ENCODE measurements around the gene GTF2A2. TPM values are rescaled to one million over a fixed set of nuclear protein-coding genes. Genes with fewer than 3 reads are reported as not detected.

Gene GTF2A2
- polyA plus RNA-seq, 3 donors from 2014 or later = 128 to 211 (median 144) TPM

DNA sequence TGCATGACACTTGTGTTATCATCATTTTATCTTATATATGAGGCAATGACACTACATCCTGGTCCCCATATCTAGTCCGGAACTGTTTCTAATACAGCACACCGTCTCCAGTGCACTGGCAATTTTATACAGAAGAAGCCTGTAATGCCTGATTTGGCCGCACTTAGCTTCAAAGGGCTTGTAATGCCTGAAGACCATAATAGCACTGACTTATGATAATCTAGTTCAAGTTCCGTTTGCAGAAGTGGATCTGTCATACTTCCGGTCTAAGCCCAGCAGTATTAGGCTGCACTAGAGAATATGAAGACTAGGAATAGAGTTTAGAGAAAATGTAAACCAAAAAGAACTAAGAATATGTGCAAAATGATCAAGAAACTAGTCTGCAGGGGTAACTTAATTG lies 30.5 kb upstream of the GTF2A2 start:
- H3K4me3 Mint-ChIP-seq = peak overlapping the region; percentile 94 to 99 (median 96)
- H3K9me3 Mint-ChIP-seq = no peaks in the 10 kb centered on the region
- peak overlapping the region; percentile 98 to 99 (median 98) for H3K27ac Mint-ChIP-seq
- DNase-seq = peak; percentile 17 to 44 (median 39)
- H3K27me3 Mint-ChIP-seq (ENCODE audit: low read depth in 3 of 3) = peaks cover 1 to 15% (median 6%) of the 10 kb centered on the region in 3 donors
- peaks cover 0 to 9% (median 0%) of the 10 kb centered on the region in 3 donors for H3K36me3 Mint-ChIP-seq
- peaks cover 48 to 73% of the 10 kb centered on the region in 2 donors for H3K4me1 Mint-ChIP-seq

DNA sequence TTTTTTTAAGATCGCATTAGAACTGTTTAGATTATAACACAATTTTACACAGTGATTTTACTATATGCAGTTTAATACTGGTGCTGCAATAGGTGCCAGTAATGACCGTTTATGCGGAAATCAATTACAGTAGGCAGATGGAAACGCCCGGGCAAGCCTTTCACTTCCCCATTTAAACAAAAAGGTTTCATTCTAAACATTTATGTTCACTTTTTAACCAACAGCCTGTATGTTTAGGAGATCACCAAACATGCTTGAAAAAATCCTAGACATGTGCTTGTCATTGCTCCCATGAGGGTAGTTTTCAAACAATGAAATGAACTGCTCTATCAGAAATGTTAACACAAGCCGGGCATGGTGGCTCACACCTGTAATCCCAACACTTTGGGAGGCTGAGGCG lies 29.1 kb upstream of the GTF2A2 start:
- Mint-ChIP-seq H3K4me3 (peak overlapping the region; percentile 5 to 53 (median 39)), H3K27me3 (ENCODE audit: low read depth in 3 of 3) (peaks cover 1 to 15% (median 6%) of the 10 kb centered on the region in 3 donors)

DNA sequence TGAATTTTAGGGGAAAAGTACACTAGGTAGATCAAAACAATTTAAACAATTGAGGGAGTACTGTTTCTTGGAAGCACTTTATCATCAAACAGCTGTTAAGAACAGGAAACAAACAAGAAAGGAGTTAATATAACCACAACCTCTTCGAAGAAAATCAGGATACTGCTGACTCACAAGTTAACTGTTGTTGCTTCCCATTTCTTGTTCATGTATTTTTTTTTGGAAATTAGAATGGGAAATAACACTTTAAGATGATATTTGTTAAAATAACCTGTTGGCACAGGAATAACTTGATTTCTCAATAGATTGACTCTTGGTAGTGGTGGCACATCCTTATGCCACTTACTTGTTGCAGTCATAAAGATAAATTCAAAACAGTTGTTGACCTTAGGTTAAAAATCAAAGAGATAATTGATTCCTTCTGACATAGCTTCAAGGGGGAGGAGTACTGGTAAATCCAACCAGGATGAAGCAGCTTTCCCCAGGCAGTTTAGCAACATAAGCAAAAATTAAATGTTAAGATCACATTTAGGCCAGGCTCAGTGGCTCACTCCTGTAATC lies 28.5 kb upstream of the GTF2A2 start:
- Mint-ChIP-seq H3K27ac (peak overlapping the region in 4 of 6 donors; percentile 41 to 66 (median 60)), H3K36me3 (peaks cover 0 to 14% (median 0%) of the 10 kb centered on the region in 3 donors), H3K27me3 (ENCODE audit: low read depth in 3 of 3) (peaks cover 1 to 15% (median 6%) of the 10 kb centered on the region in 3 donors), H3K4me3 (peak overlapping the region; percentile 3 to 53 (median 34)), H3K4me1 (peaks cover 45 to 76% of the 10 kb centered on the region in 2 donors), H3K9me3 (no peaks in the 10 kb centered on the region)
- DNase-seq = no peak

More for the DNA sequence above, 29.1 kb upstream of the GTF2A2 start:
- Mint-ChIP-seq H3K36me3 (peaks cover 0 to 14% (median 0%) of the 10 kb centered on the region in 3 donors), H3K4me1 (peaks cover 49 to 81% of the 10 kb centered on the region in 2 donors), H3K27ac (peak overlapping the region in 5 of 6 donors; percentile 22 to 66 (median 58)), H3K9me3 (no peaks in the 10 kb centered on the region)
- no peak for DNase-seq

DNA sequence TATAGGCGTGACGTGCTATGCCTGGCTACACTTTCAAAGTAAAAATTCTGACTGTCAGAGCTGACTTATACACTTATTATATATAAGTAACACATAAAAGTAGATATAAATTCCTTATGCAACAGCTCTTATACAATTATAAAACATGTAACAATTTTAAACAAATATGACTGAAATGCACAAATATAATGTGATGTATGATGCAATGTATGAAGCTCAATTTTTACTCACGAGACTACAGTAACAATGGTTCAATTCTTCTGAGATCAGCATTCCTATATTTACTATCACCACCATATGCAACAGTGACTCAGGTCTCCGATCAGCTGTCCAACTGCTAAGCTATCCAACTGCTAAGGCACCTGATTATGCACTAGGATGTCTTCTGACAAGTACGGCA lies 23.6 kb upstream of the GTF2A2 start:
- peaks cover 18 to 36% of the 10 kb centered on the region in 2 donors for H3K4me1 Mint-ChIP-seq

DNA sequence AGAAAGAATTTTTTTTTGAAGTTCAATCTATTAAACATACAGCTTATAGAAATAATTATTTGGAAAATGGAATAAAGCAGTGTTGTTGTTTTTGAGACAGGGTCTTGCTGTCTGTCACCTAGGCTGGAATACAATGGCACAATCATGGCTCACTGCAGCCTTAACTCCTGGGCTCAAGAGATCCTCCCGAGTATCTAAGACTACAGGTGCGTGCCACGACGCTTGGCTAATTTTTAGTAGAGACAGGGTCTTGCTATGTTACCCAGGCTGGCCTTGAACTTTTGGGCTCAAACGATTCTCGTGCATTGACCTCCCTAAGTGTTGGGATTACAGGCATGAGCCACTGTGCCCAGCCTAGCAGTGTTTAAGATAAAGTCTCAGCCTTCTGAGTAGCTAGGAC lies 23.0 kb upstream of the GTF2A2 start:
- peaks cover 0 to 2% (median 0%) of the 10 kb centered on the region in 3 donors for H3K27me3 Mint-ChIP-seq (ENCODE audit: low read depth in 3 of 3)
- H3K27ac Mint-ChIP-seq = no peak overlapping the region
- no peak overlapping the region for H3K4me3 Mint-ChIP-seq
- no peaks in the 10 kb centered on the region for H3K9me3 Mint-ChIP-seq
- no peak for DNase-seq
- peaks cover 0 to 45% (median 11%) of the 10 kb centered on the region in 3 donors for H3K36me3 Mint-ChIP-seq
- peaks cover 13 to 31% of the 10 kb centered on the region in 2 donors for H3K4me1 Mint-ChIP-seq

More for the DNA sequence above, 23.6 kb upstream of the GTF2A2 start:
- H3K9me3 Mint-ChIP-seq = no peaks in the 10 kb centered on the region
- H3K27ac Mint-ChIP-seq = no peak overlapping the region
- DNase-seq = no peak
- no peak overlapping the region for H3K4me3 Mint-ChIP-seq
- peaks cover 0 to 2% (median 0%) of the 10 kb centered on the region in 3 donors for H3K27me3 Mint-ChIP-seq (ENCODE audit: low read depth in 3 of 3)
- peaks cover 0 to 42% (median 11%) of the 10 kb centered on the region in 3 donors for H3K36me3 Mint-ChIP-seq

DNA sequence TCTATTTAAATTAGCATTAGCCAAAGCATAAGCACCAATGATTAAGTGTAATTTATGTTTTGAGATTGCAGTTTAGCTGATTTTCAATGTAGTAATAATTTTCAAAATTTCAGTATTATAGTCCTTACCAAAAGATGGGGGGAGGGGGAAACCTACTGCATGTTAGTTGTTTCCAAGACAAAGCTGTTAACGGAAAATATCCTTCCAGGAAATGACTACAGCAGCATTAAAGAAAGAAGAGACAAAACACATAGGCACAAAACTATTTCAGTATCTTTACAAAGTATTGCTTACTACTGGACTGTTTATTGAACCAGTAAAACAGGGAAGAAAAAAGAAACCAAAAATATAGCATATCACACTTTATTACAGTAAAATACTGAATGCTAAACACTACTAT lies 21.3 kb upstream of the GTF2A2 start:
- Mint-ChIP-seq H3K9me3 (no peaks in the 10 kb centered on the region), H3K27ac (no peak overlapping the region), H3K36me3 (peaks cover 0 to 50% (median 11%) of the 10 kb centered on the region in 3 donors), H3K4me3 (no peak overlapping the region), H3K27me3 (ENCODE audit: low read depth in 3 of 3) (peaks cover 0 to 2% (median 0%) of the 10 kb centered on the region in 3 donors), H3K4me1 (peaks cover 5 to 15% of the 10 kb centered on the region in 2 donors)
- DNase-seq = no peak

DNA sequence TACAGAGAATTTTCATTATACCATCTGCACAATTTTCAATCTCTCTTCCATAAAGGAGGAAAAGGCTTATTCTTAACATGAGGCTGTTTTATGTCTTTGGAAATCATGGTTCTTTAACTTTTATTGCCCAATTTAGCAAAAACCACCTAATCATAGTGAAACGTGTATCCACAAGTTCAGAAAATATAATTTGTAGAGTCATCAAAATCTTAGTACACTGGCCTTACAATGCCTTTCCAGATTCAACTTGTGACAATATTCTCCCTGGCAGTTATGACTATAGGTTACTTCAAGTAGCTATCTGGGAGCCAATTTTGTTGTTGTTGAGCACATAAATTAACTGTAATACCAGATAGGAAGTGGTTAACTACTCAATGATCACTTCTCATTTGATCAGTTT lies 20.9 kb upstream of the GTF2A2 start:
- H3K4me1 Mint-ChIP-seq = peaks cover 3 to 11% of the 10 kb centered on the region in 2 donors
- no peak overlapping the region for H3K4me3 Mint-ChIP-seq
- no peak for DNase-seq
- H3K36me3 Mint-ChIP-seq = peaks cover 0 to 49% (median 11%) of the 10 kb centered on the region in 3 donors
- peaks cover 0 to 2% (median 0%) of the 10 kb centered on the region in 3 donors for H3K27me3 Mint-ChIP-seq (ENCODE audit: low read depth in 3 of 3)
- H3K27ac Mint-ChIP-seq = no peak overlapping the region
- H3K9me3 Mint-ChIP-seq = no peaks in the 10 kb centered on the region

DNA sequence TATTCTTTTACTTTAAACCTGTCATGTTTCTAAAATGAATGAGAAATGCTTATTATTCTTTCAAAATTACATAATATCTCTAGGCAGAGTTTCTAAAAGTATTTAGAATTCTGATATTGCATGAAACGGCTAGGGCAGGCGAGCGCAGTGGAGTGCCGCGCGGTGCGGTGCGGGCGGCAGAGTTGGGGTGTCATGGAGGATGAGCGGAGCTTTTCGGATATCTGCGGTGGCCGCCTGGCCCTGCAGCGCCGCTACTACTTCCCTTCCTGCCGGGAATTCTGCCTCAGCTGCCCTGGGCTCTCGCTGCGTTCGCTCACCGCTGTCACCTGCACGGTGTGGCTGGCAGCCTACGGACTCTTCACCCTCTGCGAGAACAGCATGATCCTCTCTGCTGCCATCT lies 19.2 kb upstream of the GTF2A2 start:
- H3K4me3 Mint-ChIP-seq = no peak overlapping the region
- no peaks in the 10 kb centered on the region for H3K9me3 Mint-ChIP-seq
- peaks cover 0 to 2% (median 0%) of the 10 kb centered on the region in 3 donors for H3K27me3 Mint-ChIP-seq (ENCODE audit: low read depth in 3 of 3)
- no peaks in the 10 kb centered on the region for H3K4me1 Mint-ChIP-seq
- no peak for DNase-seq
- peaks cover 4 to 52% (median 16%) of the 10 kb centered on the region in 3 donors for H3K36me3 Mint-ChIP-seq
- no peak overlapping the region for H3K27ac Mint-ChIP-seq

DNA sequence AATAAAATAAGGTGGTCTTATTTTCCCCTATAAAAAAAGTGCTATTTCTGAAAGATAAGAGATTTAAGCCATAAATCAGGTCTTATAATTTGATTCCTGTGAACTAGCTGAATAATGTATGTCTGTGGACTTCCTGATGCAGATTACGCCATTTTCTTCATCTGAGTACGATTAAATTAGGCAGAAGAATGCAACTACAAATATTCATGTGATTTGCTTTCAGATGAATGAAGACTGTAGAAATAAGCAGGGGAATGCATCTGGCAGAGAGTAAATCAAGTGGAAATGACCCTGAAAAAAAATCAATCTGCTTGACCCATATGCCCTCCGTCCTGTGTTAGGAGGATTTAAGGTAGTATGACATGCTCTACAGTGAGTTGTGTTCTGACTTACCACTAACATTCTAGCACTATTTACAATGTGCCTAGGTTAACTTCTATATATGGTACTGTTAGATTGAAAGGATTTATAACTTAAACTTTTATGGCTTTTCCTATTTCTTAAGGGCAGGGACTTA lies 17.1 kb upstream of the GTF2A2 start:
- DNase-seq = no peak
- Mint-ChIP-seq H3K27ac (no peak overlapping the region), H3K36me3 (peaks cover 9 to 57% (median 26%) of the 10 kb centered on the region in 3 donors), H3K9me3 (no peaks in the 10 kb centered on the region), H3K4me1 (no peaks in the 10 kb centered on the region), H3K27me3 (ENCODE audit: low read depth in 3 of 3) (peaks cover 0 to 2% (median 0%) of the 10 kb centered on the region in 3 donors), H3K4me3 (no peak overlapping the region)

DNA sequence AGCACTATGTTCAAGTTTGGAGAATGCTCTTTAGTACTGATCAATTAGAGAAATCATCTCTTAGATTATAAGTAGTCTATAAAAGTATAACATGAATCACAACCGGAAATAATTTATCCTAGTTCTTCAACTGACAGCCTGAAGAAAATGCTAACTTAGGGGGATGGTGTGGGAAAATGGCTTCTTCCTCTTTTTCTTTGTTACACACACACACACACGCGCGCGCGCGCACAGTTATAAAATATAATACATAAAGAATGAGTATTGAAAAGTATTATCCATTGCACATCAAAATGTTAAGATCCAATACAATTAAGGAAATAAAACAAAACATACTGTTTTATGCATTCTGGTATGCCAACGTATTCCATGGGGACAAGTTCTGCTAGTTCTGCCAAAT lies 11.2 kb upstream of the GTF2A2 start:
- DNase-seq = no peak
- Mint-ChIP-seq H3K4me3 (no peak overlapping the region), H3K9me3 (no peaks in the 10 kb centered on the region), H3K4me1 (peaks cover 0 to 5% of the 10 kb centered on the region in 2 donors), H3K27ac (no peak overlapping the region), H3K36me3 (peaks cover 14 to 36% (median 22%) of the 10 kb centered on the region in 3 donors), H3K27me3 (ENCODE audit: low read depth in 3 of 3) (no peaks in the 10 kb centered on the region)

DNA sequence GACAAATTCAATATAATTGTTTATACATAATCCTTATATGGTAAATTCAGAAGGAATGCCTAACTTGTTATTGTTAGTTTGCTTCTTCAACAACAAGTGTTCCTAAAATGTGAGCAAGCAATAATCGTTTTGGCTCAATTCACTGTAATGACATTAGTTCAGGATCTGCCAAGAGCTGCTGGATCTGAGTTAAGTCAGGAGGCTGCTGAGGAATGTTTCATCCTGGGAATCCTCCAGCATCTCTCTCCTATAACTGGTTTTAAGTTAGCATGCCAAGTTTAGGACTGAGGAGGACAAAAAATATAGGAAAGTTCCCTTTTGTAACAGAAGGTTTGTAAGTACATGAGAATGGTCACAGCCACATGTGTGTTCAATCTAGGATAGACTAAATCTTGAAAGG lies 4.9 kb upstream of the GTF2A2 start:
- Mint-ChIP-seq H3K4me1 (peaks cover 5 to 6% of the 10 kb centered on the region in 2 donors), H3K27ac (no peak overlapping the region), H3K27me3 (ENCODE audit: low read depth in 3 of 3) (peaks cover 2 to 6% (median 4%) of the 10 kb centered on the region in 3 donors), H3K36me3 (peaks cover 4 to 17% (median 4%) of the 10 kb centered on the region in 3 donors), H3K9me3 (no peaks in the 10 kb centered on the region), H3K4me3 (no peak overlapping the region)
- DNase-seq = no peak

DNA sequence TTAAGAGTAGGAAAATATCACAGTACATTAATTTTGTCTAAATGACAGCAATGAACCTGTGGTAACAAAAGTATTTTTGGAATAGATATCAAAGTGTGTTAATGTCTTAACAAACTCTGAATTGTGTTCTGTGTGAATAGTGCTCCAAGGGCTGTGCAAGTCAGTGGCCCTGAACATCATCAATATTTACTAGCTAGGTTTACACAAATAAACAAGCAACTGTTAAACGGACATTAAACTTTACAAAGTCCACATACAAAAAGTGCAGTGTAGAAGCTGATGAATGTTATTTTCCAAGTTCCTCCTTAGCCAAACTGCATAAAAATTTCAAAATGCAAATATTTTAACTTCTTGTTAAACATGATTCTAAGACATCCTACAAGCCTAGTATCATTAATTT lies 2.1 kb upstream of the GTF2A2 start:
- H3K27me3 Mint-ChIP-seq (ENCODE audit: low read depth in 3 of 3) = peaks cover 6 to 8% (median 7%) of the 10 kb centered on the region in 3 donors
- DNase-seq = no peak
- H3K36me3 Mint-ChIP-seq = peaks cover 0 to 13% (median 4%) of the 10 kb centered on the region in 3 donors
- H3K9me3 Mint-ChIP-seq = no peaks in the 10 kb centered on the region
- H3K4me1 Mint-ChIP-seq = peaks cover 0 to 7% of the 10 kb centered on the region in 2 donors
- H3K4me3 Mint-ChIP-seq = peak overlapping the region in 2 of 5 donors; percentile 7 to 36
- H3K27ac Mint-ChIP-seq = peak overlapping the region in 2 of 6 donors; percentile 24 to 31

DNA sequence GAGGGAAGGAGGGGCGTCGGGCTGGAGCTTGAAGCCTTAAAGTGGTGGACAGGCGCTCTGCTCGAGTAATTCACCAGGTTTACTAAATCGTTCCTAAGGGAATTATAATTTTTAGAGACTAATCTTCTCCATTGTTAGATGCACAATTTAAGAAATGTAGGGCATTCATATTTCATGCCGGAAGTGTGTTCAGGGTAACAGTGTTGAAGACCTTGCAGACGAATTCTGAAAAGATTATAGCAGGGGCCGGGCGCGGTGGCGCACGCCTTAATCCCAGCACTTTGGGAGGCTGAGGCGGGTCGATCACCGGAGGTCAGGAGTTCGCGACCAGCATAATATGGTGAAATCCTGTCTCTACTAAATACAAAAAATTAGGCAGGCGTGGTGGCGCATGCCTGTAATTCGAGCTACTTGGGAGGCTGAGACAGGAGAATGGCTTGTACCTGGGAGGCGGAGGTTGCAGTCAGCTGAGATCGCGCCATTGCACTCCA lies 365 bp upstream of the GTF2A2 start:
- H3K27ac Mint-ChIP-seq = peak overlapping the region in 2 of 6 donors; percentile 77 to 86
- H3K27me3 Mint-ChIP-seq (ENCODE audit: low read depth in 3 of 3) = peaks cover 6 to 8% (median 7%) of the 10 kb centered on the region in 3 donors
- H3K9me3 Mint-ChIP-seq = no peaks in the 10 kb centered on the region
- H3K4me1 Mint-ChIP-seq = peaks cover 0 to 7% of the 10 kb centered on the region in 2 donors
- H3K36me3 Mint-ChIP-seq = peaks cover 0 to 12% (median 4%) of the 10 kb centered on the region in 3 donors
- DNase-seq = no peak
- no peak overlapping the region for H3K4me3 Mint-ChIP-seq

DNA sequence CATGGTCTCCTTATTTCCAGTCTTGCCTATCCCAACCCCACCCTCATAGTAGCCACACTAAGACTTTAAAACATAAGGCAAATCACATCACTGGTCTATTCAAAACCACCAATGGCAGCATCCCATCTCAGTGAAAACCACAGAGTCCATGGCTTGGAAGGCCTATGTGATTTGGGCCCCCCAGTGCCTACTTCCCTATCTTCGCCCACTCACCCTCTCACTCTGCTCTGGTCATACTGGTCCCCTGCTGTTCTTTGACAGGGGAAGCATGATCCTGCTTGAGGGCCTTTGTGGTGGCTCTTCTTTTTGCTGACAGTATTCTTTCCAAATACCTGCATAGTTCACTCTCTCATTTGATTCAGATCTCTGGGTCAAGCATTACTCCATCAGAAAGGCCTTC lies 3.3 kb downstream of the GTF2A2 start:
- DNase-seq = no peak
- peaks cover 0 to 7% of the 10 kb centered on the region in 2 donors for H3K4me1 Mint-ChIP-seq
- H3K27me3 Mint-ChIP-seq (ENCODE audit: low read depth in 3 of 3) = peaks cover 6 to 8% (median 7%) of the 10 kb centered on the region in 3 donors
- peaks cover 8 to 19% (median 15%) of the 10 kb centered on the region in 3 donors for H3K36me3 Mint-ChIP-seq
- H3K27ac Mint-ChIP-seq = no peak overlapping the region
- no peaks in the 10 kb centered on the region for H3K9me3 Mint-ChIP-seq
- no peak overlapping the region for H3K4me3 Mint-ChIP-seq
